GM21723 (cell line): ENCODE data around the gene SLFN5.
"Not testable (repeated sequence)": the region's sequence is repeated elsewhere in the genome, so short reads cannot be mapped to it uniquely, and the experiment has no call there.

Experiments
- ATAC-seq: cut with Tn5 transposase; IDR thresholded peaks from one replicate; pipeline ENCODE4 v1.9.1; 2021; ENCODE audit warnings: mild to moderate bottlenecking, moderate library complexity; ENCODE audit not compliant: unreplicated experiment

Gene SLFN5

DNA sequence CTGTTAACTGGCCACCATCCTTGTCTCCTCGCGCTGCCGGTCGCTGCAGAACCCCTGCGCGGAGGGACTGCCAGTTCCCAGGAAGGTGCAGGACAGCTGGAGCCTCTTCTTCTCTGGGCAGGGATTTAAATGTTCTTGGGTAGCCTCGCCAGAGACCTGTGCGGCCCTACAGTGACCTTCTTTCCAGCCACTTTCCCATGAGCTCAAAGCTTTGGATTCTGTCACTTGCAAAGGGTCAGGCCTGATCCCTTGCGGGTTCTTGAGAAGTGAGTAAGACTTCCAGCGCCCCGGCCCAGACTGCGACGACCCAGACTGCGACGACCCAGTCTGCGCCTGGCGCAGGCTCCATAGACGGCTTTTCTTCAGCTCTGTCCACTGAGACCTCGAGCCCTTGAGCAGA, 1.4 kb upstream of the SLFN5 start:
- no peak for ATAC-seq

DNA sequence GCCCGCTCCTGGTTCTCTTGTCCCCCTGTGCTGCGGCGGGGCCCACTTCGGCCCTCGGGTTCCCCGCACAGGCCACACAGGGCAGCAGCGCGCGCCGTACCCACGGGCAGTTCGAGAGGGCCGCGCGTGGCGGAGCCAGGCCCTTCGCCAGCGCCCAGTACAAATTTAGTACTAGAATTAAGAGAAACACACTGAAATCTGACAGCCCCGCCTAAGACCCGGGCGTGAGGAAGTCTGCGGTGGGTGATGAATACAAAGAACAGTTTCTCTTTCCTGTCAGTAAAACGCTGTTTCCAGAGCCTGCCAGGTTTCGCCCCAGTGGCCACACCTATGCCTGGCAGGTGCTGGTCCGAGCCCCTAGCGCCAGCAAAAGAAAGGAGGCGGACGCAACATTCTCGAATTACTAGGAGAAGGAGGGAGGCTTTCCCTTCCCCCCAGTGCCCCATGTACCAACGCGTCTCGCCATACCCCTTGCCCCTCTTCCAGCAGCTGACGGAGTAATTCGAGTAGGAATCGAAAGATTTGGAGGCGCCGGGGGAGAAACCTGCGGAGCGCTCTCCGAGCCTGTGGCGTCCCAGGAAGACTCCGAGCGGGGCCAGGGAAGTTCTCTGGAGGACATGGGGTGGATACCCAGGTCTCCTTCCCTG, 591 bp upstream of the SLFN5 start:
- peak; percentile 48 for ATAC-seq

DNA sequence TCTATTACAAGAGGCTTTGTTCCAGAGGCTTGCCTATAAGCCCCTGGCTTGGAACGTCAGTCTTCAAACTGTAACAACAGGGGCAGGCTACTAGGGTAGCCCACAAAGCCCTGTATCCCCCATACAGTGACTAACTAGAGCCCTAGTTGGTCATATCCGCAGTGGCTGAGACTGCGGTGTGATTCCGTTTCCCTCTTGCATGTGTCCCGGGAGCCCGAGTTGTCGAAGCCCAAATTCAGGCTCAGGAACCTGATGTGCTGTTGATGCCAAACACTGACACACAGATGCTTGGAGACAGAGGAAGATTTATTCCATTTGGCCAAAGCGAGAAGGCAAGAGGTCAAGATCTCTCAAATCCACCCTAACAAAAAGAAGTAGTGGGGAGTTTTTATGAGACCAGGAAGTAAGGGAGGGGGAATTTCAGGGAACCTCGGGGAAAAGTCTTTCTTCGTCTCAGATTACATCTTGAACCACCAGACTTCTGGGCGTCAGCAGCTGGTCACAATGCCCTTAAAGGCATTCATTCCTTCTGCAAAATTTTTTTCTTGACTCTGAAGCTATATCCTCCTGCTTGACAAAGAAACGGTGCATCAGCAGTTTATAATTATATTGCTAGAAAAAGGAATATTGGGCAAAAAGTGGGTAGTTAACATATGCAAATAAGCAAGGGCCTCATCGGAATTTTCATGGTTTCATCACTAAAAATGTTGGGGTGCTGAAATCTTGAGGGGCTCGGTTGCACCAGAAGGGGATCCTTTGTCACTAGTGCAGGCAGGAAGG, 879 bp downstream of the SLFN5 start:
- peak; percentile 18 for ATAC-seq

DNA sequence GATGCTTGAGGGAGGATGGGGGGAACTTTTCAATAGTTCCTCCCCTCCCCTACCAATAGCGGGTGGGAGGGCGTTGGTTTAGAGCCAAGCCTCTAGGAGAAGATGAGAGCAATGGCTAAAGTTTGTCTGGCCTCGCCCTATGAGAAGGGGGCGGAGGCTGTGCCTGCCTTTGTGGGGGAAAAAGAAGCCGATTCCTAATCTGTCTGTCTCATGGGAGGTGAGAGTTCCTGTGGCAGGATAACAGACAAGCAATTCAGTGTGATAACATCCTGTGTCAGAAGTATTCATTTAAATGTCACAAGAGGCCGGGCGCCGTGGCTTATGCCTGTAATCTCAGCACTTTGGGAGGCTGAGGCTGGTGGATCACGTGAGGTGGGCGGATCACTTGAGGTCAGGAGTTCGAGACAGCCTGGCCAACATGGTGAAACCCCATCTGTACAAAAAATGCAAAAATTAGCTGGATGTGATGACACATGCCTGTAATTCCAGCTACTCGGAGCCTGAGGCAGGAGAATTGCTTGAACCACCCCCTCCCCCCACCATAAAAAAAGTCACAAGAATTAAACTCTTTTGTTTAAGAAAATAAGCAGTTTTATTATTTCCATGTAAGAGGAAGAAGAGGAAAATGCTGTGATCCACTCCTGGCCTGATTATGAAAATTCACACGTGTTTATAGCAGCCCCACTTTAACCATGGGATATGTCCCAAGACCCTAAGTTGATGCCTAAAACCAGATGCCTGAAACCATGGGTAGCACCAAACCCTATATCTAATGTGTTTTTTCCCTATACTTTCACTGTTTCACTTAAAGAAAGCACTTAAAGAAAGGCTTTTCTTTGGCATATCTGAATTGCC, 1.7 kb downstream of the SLFN5 start:
- ATAC-seq: peak; percentile 42

DNA sequence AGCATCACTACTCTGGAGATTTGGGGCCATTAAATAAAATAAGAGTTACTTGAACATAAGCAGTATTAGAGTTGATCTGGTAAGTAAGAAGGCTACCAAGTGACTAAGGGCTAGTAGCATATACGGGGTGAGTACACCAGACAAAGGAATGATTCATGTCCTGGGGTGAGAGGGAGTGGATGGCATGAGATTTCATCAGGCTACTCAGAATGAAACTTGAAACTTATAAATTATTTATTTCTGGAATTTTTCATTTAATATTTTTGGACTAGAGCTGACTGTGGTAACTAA, 2.3 kb downstream of the SLFN5 start:
- no peak for ATAC-seq

DNA sequence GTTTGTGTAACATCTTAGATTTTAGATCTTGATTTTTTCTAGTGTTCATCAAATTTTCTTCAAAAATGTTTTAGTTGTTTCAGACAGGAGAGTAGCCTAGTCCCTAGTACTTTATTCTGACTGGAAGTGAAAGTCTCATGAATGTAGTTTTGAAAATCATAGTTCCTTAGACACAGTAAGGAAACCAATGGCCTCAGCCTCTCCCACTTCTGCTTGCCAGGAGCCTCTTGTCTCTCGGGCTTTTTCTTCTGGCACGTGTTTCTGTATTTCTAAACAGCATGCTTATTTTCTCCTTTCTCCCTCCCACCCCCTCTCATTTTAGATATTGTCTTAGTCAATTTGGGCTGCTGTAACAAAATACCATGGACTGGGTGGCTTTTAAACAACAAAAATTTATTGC, 9.8 kb downstream of the SLFN5 start:
- ATAC-seq: no peak

DNA sequence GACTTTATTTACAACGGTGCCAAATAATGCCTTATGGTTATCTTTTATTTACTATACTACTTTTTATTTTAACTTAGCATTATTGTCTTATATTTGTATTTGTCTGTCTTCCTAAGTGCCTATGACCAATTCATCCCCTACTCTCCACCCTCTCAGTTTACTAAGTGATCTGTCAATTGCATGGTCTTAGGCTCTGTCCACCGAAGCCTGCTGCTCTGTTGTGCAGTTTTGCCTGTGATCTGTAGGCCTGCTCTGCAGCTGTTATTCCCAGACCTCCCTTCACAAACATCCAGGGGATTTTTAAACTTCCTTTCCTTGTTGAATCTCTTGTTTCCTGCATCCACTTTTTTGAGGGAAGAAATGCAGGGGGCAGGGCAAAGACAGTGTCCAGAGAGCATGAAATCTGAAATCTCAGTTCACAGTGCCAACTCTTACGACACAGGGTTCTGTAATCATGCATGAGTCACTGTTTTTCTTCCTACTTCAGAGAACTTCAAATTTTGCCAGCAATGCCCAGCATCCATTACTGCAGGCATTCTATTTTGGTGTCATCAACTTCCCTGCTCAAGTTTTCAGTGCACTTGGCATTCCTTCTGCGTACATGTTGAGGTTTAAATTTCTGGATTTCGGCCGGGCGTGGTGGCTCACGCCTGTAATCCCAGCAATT, 11.4 kb downstream of the SLFN5 start:
- ATAC-seq: no peak

DNA sequence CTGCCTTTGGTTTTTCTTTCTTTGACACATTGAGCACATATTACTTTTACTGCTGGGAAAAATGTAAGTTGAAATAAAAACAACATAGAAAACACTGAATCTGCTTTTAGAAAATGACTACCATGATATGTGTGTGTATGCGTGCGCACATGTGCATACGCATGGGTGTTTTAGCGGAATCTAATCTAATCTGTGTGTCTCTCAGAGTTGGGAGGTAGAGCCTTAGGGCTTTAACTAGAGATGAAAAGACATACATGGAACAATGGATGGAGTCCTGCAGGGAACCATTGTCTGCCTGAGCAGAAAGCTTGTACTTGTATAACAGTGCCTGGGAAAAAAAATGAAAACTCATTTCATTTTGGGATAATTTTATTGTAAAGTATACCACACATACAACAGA, 12.4 kb downstream of the SLFN5 start:
- ATAC-seq: no peak

DNA sequence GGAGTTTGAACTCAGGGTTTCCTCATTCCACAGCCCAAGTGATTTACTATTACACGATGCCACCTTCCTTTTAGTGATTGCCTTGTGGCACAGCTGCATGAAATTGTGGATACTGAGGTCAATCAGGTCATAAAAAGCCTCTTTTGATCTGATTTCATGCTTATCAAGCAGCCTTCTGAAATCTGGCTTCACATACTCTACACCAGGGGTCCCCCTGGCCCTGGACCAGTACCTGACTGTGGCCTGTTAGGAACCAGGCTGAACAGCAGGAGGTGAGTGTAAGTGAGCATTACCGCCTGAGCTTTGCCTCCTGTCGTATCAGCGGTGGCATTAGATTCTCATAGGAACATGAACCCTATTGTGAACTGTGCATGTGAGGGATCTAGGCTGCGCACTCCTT, 13.8 kb downstream of the SLFN5 start:
- no peak for ATAC-seq

DNA sequence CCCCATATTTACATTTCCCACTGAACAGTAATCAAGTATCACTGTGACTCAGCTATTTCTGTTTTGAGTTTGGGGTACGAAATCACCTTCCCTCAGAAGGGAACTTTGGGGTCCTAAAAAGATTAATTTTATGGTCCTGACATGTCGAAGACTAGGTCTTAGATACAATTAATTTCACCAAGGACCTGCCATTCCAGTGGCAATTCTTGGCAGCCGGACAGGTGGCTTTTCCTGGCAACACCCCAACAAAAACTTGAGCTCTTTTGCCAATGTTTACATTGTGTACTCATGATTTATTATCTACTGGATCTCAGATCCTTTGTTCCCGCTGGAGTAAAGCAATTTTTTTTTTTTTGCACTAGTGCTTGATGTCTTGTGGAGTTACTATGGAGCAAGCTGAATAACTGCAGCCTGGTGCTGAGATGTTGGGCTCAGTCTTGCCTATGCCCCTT, 14.4 kb downstream of the SLFN5 start:
- ATAC-seq: no peak

DNA sequence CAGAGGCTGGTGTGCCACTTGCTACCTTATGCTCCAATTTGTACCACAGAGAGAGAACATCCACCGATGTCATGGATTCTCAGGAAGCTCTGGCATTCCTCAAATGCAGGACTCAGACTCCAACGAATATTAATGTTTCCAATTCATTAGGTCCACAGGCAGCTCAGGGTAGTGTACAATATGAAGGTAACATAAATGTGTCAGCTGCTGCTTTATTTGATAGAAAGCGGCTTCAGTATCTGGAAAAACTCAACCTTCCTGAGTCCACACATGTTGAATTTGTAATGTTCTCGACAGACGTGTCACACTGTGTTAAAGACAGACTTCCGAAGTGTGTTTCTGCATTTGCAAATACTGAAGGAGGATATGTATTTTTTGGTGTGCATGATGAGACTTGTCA, 16.1 kb downstream of the SLFN5 start:
- ATAC-seq: no peak

DNA sequence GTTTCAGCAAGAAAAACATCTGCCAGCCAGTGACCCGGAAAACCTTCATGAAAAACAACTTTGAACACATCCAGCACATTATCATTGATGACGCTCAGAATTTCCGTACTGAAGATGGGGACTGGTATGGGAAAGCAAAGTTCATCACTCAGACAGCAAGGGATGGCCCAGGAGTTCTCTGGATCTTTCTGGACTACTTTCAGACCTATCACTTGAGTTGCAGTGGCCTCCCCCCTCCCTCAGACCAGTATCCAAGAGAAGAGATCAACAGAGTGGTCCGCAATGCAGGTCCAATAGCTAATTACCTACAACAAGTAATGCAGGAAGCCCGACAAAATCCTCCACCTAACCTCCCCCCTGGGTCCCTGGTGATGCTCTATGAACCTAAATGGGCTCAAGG, 22.2 kb downstream of the SLFN5 start:
- ATAC-seq: no peak

DNA sequence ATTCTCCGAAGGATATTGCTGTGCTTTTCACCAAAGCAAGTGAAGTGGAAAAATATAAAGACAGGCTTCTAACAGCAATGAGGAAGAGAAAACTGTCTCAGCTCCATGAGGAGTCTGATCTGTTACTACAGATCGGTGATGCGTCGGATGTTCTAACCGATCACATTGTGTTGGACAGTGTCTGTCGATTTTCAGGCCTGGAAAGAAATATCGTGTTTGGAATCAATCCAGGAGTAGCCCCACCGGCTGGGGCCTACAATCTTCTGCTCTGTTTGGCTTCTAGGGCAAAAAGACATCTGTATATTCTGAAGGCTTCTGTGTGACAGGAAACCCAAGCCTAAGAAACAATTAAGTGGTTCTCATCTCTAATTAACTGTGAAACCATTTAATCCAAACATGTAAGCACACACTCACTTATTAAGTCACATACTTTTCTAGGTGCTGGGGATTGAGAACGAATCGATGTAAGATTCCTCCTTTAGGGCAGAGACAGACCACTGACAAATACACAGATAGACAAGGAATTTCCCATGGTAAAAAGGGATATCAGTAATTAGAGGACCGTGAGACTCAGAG, 22.8 kb downstream of the SLFN5 start:
- ATAC-seq: no peak

DNA sequence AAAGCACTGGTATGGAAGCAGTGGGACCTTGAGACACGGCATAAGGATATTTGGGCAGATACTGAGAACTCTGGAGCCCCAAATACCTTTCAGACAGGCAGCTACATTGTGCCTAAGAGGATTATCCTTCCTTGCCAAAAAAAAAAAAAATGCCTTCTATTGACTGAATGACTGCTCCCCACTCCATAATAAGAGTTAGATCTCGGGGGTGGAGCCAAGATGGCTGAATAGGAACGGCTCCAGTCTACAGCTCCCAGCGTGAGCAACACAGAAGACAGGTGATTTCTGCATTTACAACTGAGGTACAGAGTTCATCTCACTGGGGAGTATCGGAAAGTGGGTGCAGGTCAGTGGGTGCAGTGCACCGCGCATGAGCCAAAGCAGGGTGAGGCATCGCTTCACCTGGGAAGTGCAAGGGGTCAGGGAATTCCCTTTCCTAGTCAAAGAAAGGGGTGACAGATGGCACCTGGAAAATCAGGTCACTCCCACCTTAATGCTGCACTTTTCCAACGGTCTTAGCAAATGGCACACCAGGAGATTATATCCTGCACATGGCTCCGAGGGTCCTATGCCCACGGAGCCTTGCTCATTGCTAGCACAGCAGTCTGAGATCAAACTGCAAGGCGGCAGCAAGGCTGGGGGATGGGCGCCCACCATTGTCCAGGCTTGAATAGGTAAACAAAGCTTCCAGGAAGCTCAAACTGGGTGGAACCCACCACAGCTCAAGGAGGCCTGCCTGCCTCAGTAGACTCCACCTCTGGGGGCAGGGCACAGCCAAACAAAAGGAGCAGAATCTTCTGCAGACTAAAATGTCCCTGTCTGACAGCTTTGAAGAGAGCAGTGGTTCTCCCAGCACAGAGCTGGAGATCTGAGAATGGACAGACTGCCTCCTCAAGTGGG, 31.5 kb downstream of the SLFN5 start:
- not testable (repeated sequence) for ATAC-seq

DNA sequence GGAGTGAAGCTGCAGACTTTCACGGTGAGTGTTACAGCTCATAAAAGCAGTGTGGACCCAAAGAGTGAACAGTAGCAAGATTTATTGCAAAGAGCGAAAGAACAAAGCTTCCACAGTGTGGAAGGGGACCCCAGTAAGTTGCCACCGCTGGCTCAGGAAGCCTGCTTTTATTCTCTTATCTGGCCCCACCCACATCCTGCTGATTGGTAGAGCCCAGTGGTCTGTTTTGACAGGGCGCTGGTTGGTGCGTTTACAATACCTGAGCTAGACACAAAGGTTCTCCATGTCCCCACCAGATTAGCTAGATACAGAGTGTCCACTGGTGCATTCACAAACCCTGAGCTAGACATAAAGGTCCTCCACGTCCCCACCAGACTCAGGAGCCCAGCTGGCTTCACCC, 35.6 kb downstream of the SLFN5 start:
- ATAC-seq: not testable (repeated sequence)

DNA sequence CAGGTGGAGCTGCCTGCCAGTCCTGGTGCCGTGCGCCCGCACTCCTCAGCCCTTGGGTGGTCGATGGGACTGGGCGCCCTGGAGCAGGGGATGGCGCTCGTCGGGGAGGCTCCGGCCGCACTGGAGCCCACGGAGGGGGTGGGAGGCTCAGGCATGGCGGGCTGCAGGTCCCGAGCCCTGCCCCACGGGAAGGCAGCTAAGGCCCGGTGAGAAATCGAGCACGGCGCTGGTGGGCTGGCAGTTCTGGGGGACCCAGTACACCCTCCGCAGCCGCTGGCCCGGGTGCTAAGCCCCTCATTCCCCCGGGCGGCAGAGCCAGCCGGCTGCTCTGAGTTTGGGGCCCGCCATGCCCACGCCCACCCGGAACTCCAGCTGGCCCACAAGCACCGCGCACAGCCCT, 36.0 kb downstream of the SLFN5 start:
- not testable (repeated sequence) for ATAC-seq

DNA sequence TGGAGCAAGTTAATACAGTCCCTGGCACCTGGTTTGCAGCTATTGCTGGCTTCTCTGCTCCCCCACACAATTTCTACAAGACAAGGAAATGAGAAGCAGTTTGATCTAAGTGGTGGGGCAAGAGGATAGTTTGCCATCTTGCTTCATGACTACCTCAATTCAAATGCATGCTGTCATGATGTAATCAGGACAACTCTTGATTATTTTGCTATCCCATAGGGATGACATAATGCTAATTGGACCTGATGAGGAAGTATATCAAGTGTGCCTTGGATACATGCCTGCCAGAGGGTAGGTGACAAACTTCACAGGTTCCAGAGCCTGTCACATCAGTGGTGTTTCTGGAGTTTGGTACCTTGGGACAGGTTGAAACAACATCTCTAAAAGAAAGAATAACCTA, 40.9 kb downstream of the SLFN5 start:
- ATAC-seq: no peak

DNA sequence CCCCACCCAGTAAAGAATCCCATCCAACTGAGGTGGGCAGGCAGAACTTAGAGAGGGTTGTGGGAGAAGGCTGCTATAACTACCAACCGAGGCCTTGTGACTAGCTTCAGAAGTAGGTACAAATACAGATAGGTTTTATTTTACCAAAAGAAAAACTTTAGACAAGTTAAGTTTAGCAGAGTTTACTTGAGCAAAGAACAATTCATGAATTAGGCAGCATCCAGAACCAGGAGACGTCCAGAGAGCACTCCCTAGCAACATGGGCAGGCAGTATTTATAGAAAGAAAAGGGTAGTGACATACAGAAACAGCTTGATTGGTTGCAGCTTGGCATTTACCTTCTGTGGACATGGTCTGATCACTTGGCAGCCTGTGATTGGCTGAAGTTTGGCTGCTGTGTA, 42.1 kb downstream of the SLFN5 start:
- ATAC-seq: no peak

DNA sequence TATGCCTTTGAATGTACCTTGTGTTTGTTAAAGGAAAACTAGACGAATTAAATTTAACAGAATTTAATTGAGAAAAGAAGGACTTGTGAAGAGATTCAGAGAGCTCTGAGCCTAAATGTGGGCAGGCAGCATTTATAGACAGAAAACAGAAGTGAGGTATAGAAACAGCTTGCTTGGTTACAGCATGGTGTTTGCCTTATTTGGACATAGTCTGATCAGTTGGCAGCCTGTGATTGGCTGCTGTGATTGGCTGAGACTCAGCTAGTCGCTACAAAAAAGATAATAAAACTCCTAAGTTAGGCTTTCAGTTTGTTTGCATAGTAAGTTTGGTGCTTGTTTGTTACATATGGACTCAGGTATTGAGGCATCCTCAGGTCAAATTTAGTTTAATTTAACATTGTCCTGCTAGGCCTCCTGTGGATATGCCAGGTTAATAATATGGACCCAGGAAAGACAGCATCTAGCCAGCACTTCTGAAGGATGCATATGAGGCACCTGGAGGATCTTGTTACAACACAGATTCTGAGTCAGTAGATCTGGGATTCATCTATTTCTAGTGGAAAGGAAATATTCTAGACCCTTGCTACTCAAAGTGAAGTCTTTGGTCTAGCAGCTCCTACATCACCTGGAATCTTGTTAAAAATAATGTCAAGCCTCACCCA, 43.4 kb downstream of the SLFN5 start:
- ATAC-seq: peak; percentile 66
